SK-N-SH (cell line): ENCODE measurements around the gene LCN6. TPM values are rescaled to one million over a fixed set of nuclear protein-coding genes. Genes with fewer than 3 reads are reported as not detected.

Experiments
- CTCF ChIA-PET: fragments of 300-600, 350-600 bp; formaldehyde crosslinking; extraction: SDS; loops from one replicate; lab custom pipeline; 2021; lab: Yijun Ruan, JAX
- POLR2A ChIA-PET: fragments of 350-600 bp; sonication (Branson Sonifier 250); formaldehyde crosslinking; extraction: SDS; loops from one replicate; lab custom pipeline; 2020; ENCODE audit warnings: antibody characterized with exemption, inconsistent platforms; lab: Yijun Ruan, JAX
- DNase-seq: peaks from one replicate; pipeline ENCODE4 v3.0.0; 2012
- H2AFZ ChIP-seq: fragments of 200-600 bp; sonication (generic); 2 replicates; pipeline ENCODE4 v1.8.1; 2016; ENCODE audit warnings: antibody characterized with exemption, mild to moderate bottlenecking, low read depth
- H3F3A ChIP-seq: fragments of 200-600 bp; sonication (generic); replicated peaks from 2 replicates; pipeline ENCODE3; 2016; ENCODE audit warnings: antibody characterized with exemption, mild to moderate bottlenecking; ENCODE audit not compliant: insufficient read depth
- H3K27ac ChIP-seq, 2 experiments: fragments of 200-500 bp in 1 of 2; fragments of 200-600 bp in 1 of 2; sonication (Bioruptor generic) in 1 of 2; sonication (generic), shearing (Covaris generic) in 1 of 2; 2 replicates each; pipeline versions ENCODE4 v1.5.1 to v1.6.1; 2014 to 2016; ENCODE audit warnings: low read depth in 2 of 2, inconsistent platforms in 1 of 2, low read length in 1 of 2, mild to moderate bottlenecking in 1 of 2, mixed read lengths in 1 of 2
- H3K27me3 ChIP-seq: fragments of 200-600 bp; sonication (generic), shearing (Covaris generic); 2 replicates; pipeline ENCODE4 v1.6.1; 2016; ENCODE audit warnings: mixed run types; ENCODE audit not compliant: insufficient read depth
- H3K36me3 ChIP-seq, 2 experiments: fragments of 200-500 bp in 1 of 2; fragments of 200-600 bp in 1 of 2; sonication (Bioruptor generic) in 1 of 2; sonication (generic) in 1 of 2; replicated peaks in 1 of 2; 2 replicates each; pipeline versions ENCODE3 to v1.5.1; 2014 to 2016; ENCODE audit warnings: low read length in 1 of 2, mild to moderate bottlenecking in 1 of 2; ENCODE audit not compliant: insufficient read depth in 2 of 2, control insufficient read depth in 1 of 2
- H3K4me1 ChIP-seq, 2 experiments: fragments of 200-500 bp in 1 of 2; fragments of 200-600 bp in 1 of 2; sonication (Bioruptor generic) in 1 of 2; sonication (generic), shearing (Covaris generic) in 1 of 2; 2 replicates each; pipeline versions ENCODE4 v1.5.1 to v1.6.1; 2014 to 2016; ENCODE audit warnings: low read depth in 1 of 2, low read length in 1 of 2, mixed run types in 1 of 2; ENCODE audit not compliant: insufficient read depth in 2 of 2, control insufficient read depth in 1 of 2
- H3K4me2 ChIP-seq: fragments of 200-600 bp; sonication (generic), shearing (Covaris generic); 2 replicates; pipeline ENCODE4 v1.6.1; 2017; ENCODE audit warnings: mixed run types
- H3K4me3 ChIP-seq, 2 experiments: fragments of 200-500 bp in 1 of 2; fragments of 200-600 bp in 1 of 2; sonication (Bioruptor generic) in 1 of 2; sonication (generic), shearing (Covaris generic) in 1 of 2; 2 replicates each; pipeline versions ENCODE4 v1.5.1 to v1.8.1; 2014 to 2016; ENCODE audit warnings: low read depth in 2 of 2, inconsistent platforms in 1 of 2, low read length in 1 of 2, mild to moderate bottlenecking in 1 of 2, mixed read lengths in 1 of 2, moderate library complexity in 1 of 2
- H3K79me2 ChIP-seq: fragments of 200-600 bp; sonication (generic); 2 replicates; pipeline ENCODE4 v1.8.1; 2017; ENCODE audit warnings: mild to moderate bottlenecking; ENCODE audit not compliant: insufficient read depth
- H3K9ac ChIP-seq: fragments of 200-600 bp; sonication (generic); 2 replicates; pipeline ENCODE4 v1.6.1; 2017; ENCODE audit warnings: mixed run types
- H3K9me2 ChIP-seq: fragments of 200-600 bp; sonication (generic); 2 replicates; pipeline ENCODE4 v1.6.1; 2017; ENCODE audit warnings: mixed run types
- H3K9me3 ChIP-seq: fragments of 200-600 bp; sonication (generic); 2 replicates; pipeline ENCODE4 v1.6.1; 2017; ENCODE audit warnings: mixed run types, mild to moderate bottlenecking, moderate library complexity
- H4K20me1 ChIP-seq: fragments of 200-600 bp; sonication (generic); 2 replicates; pipeline ENCODE4 v1.6.1; 2017; ENCODE audit warnings: mild to moderate bottlenecking, mixed run types; ENCODE audit not compliant: insufficient read depth
- CHD2 ChIP-seq: fragments of 150-350 bp; IDR thresholded peaks from 2 replicates; pipeline ENCODE4 v1.6.1; 2018; ENCODE audit warnings: low read length; ENCODE audit not compliant: partially characterized antibody
- ELF1 ChIP-seq: IDR thresholded peaks from 2 replicates; pipeline ENCODE4 v1.4.0; 2012
- EP300 ChIP-seq, 2 experiments: IDR thresholded peaks; 2 replicates each; pipeline versions ENCODE4 v1.4.0 to v1.6.1; 2012; ENCODE audit warnings: borderline replicate concordance in 1 of 2, low read depth in 1 of 2, low read length in 1 of 2
- EZH2phosphoT487 ChIP-seq: fragments of 200-600 bp; sonication (generic); IDR thresholded peaks from 2 replicates; pipeline ENCODE4 v1.6.1; 2017; ENCODE audit warnings: low read depth, mixed run types, mild to moderate bottlenecking, antibody characterized with exemption, moderate library complexity, borderline replicate concordance
- FOXM1 ChIP-seq: IDR thresholded peaks from 2 replicates; pipeline ENCODE4 v1.4.0; 2012; ENCODE audit warnings: low read depth, mild to moderate bottlenecking
- IRF3 ChIP-seq: fragments of 150-350 bp; IDR thresholded peaks from 2 replicates; pipeline ENCODE4 v1.6.1; 2016; ENCODE audit warnings: mild to moderate bottlenecking, low read depth, low read length
- MXI1 ChIP-seq: IDR thresholded peaks from 2 replicates; pipeline ENCODE4 v1.6.1; 2012; ENCODE audit warnings: mild to moderate bottlenecking, low read depth, low read length, improper control_type of control experiment
- NFIC ChIP-seq: IDR thresholded peaks from 2 replicates; pipeline ENCODE4 v1.4.0; 2012; ENCODE audit warnings: borderline replicate concordance
- PBX3 ChIP-seq: IDR thresholded peaks from 2 replicates; pipeline ENCODE4; 2012
- RAD21 ChIP-seq: IDR thresholded peaks from 2 replicates; pipeline ENCODE4 v1.6.1; 2012; ENCODE audit warnings: mild to moderate bottlenecking, low read length
- RCOR1 ChIP-seq: fragments of 150-350 bp; IDR thresholded peaks from 2 replicates; pipeline ENCODE4 v1.6.1; 2017; ENCODE audit warnings: antibody characterized with exemption, low read length
- REST ChIP-seq: IDR thresholded peaks from 2 replicates; pipeline ENCODE4 v1.6.1; 2012; ENCODE audit warnings: mild to moderate bottlenecking, low read depth, low read length, moderate library complexity
- RFX5 ChIP-seq: IDR thresholded peaks from 2 replicates; pipeline ENCODE4 v1.6.1; 2012; ENCODE audit warnings: mild to moderate bottlenecking, improper control_type of control experiment, low read length
- SIN3A ChIP-seq: IDR thresholded peaks from 2 replicates; pipeline ENCODE4 v1.6.1; 2012; ENCODE audit warnings: low read depth, mild to moderate bottlenecking, low read length, moderate library complexity, borderline replicate concordance
- USF1 ChIP-seq: IDR thresholded peaks from 2 replicates; pipeline ENCODE4 v1.4.0; 2012; ENCODE audit warnings: low read depth, borderline replicate concordance
- USF2 ChIP-seq: fragments of 150-350 bp; IDR thresholded peaks from 2 replicates; pipeline ENCODE4 v1.6.1; 2017; ENCODE audit warnings: antibody characterized with exemption, low read length, low read depth, borderline replicate concordance
- YY1 ChIP-seq: IDR thresholded peaks from 2 replicates; pipeline ENCODE4 v1.4.0; 2012; ENCODE audit warnings: low read depth, mild to moderate bottlenecking
- ZBTB33 ChIP-seq: IDR thresholded peaks from 2 replicates; pipeline ENCODE4 v1.4.0; 2012; ENCODE audit warnings: low read depth, borderline replicate concordance
- WGBS: methylation state at CpG from one replicate; pipeline ENCODE4 v1.1.6; 2017; ENCODE audit warnings: low lambda C conversion rate; 5-methylcytosine and 5-hydroxymethylcytosine counted together
- polyA plus RNA-seq, 3 experiments: library from polyadenylated mRNA; depleted of rRNA; stranded (reverse); fragments of >200 nt; gene quantifications; 2 replicates each; pipeline ENCODE4 v1.2.3, GENCODE V29; 2012

The LCN6 gene
- polyA plus RNA-seq, 1 of the 3 experiments (the other 2 are of a cell fraction), result not detected

- no peak for TF ChIP-seq NFIC
- Histone ChIP-seq H3K9ac (no peak overlapping the region), H3K27me3 (no peaks in the 10 kb centered on the region), H3K36me3 (no peaks in the 10 kb centered on the region), H3K4me1 (peaks cover 0 to 8% of the 10 kb centered on the region in 2 experiments; a peak in 1 of 4 replicates), H4K20me1 (no peaks in the 10 kb centered on the region), H3K9me3 (no peaks in the 10 kb centered on the region), H3K79me2 (no peaks in the 10 kb centered on the region), H3K4me3 (no peak overlapping the region), H3K9me2 (no peaks in the 10 kb centered on the region), H3K4me2 (no peak overlapping the region), H3F3A (peaks cover 3% of the 10 kb centered on the region), H2AFZ (no peak overlapping the region), H3K27ac (no peak overlapping the region)
- ChIA-PET CTCF (interaction anchor here (1.5 to 2.4 kb wide), 3 partner anchors 11 to 81 kb away, joined by 5 to 22 read pairs (median 17); no protein-coding TSS in a partner anchor), POLR2A (no interaction called here)
- no peak for DNase-seq
- WGBS, result 89% methylated on average over 10 of the region's 18 CpGs
Measured at GRCh38 chr9:136756836-136757235, 8.5 kb upstream of the LCN6 start.

GRCh38 chr9:136756134-136756438, 7.8 kb upstream of the LCN6 start:
- ChIA-PET POLR2A (no interaction called here), CTCF (interaction anchor here (1.0 kb wide), 1 partner anchor 29 kb away, joined by 4 read pairs; no protein-coding TSS in a partner anchor)
- H3K79me2 ChIP-seq, result no peaks in the 10 kb centered on the region
- no peak overlapping the region for H3K4me2 ChIP-seq
- no peak overlapping the region for H3K9ac ChIP-seq
- no peaks in the 10 kb centered on the region for H3K9me2 ChIP-seq
- no peak for DNase-seq
- H3K4me3 ChIP-seq, result no peak overlapping the region
- no peaks in the 10 kb centered on the region for H3K9me3 ChIP-seq
- no peak overlapping the region for H2AFZ ChIP-seq
- peaks cover 3% of the 10 kb centered on the region for H3F3A ChIP-seq
- H3K4me1 ChIP-seq, result peaks cover 0 to 8% of the 10 kb centered on the region in 2 experiments; a peak in 1 of 4 replicates
- no peaks in the 10 kb centered on the region for H3K27me3 ChIP-seq
- no peak overlapping the region for H3K27ac ChIP-seq
- H4K20me1 ChIP-seq, result no peaks in the 10 kb centered on the region
- WGBS, result 83% methylated on average over 4 of the region's 4 CpGs
- H3K36me3 ChIP-seq, result no peaks in the 10 kb centered on the region
- TF ChIP-seq NFIC (no peak), YY1 (no peak), RAD21 (no peak), RFX5 (no peak), ZBTB33 (no peak), USF2 (no peak), MXI1 (no peak), EZH2phosphoT487 (no peak), EP300 (IDR thresholded peaks at IDR 0.05; ENCODE audit: borderline replicate concordance in 1 of 2, low read depth in 1 of 2, low read length in 1 of 2) (no peak), IRF3 (no peak), USF1 (no peak), SIN3A (no peak), REST (no peak), RCOR1 (no peak), FOXM1 (no peak), PBX3 (no peak), ELF1 (no peak), CHD2 (no peak)
